ENCODE data around the gene TEX19.
"Not testable (repeated sequence)": the region's sequence is repeated elsewhere in the genome, so short reads cannot be mapped to it uniquely, and the experiment has no call there.

Gene TEX19

DNA sequence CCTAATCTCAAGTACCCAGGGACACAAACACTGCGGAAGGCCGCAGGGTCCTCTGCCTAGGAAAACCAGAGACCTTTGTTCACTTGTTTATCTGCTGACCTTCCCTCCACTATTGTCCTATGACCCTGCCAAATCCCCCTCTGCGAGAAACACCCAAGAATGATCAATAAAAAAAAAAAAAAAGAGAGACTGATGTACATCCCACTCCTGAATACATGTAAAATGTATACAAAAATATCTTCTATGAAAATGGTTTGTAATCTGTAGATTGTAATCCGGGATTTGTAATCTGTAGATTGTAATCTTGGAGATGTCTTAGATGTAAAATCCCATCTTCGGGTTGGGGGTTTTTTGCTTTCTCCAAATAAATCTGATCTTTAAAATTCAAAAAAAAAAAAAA, 18.2 kb downstream of the TEX19 start:
- DNase-seq (ENCODE audit: low spot score) = not testable (repeated sequence)

DNA sequence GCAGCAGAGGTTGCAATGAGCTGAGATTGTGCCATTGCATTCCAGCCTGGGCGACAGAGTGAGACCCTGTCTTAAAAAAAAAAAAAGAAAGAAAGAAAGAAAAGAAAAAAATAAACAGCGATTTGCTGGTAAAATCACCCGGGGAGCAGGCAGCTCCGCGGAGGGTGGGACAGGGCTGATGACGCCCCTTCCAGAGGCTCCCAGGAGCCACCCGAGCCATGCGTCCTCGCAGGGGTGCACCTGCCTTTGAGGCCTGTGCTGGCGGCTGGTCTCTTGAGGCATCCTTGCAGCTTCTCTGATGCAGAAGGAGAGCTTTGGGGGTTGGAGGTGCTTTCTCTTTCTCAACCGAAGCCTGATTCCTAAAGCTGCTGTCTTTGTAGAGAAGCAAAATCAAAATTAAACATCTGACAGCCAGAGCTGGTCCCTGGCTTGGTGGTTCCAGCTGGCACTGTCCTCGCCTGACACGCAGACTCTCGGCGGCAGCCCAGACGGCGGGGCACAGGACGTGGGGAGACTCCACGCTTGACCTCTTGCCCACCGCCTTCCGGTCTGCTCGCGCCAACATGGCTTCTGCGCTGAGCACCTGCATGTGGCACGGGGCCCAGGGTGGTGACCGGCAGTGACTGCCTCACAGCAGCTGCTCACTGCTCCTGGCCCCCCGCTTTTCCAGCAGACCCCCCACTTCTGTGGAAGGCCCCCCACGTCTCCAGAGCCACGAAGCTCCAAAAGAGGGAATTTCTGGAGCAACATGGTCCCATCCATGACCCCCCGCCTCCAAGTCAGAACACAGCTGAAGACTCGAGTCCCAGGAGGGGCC, 19.1 kb downstream of the TEX19 start:
- no peak for DNase-seq (ENCODE audit: low spot score)

DNA sequence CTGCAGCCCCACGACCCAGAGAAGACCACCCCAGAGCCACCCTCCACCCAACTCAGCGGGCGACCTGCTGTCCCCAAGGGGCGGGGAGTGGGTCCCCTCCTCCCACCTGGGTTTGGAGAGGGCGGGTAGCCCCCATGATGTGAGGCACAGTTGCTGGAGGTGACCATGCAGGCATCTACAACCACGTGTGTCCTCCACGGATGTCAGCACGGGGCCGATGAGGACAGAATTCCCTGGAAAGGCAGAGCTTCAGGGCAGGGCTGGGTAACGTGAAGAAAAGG, 19.6 kb downstream of the TEX19 start:
- DNase-seq (ENCODE audit: low spot score) = no peak

DNA sequence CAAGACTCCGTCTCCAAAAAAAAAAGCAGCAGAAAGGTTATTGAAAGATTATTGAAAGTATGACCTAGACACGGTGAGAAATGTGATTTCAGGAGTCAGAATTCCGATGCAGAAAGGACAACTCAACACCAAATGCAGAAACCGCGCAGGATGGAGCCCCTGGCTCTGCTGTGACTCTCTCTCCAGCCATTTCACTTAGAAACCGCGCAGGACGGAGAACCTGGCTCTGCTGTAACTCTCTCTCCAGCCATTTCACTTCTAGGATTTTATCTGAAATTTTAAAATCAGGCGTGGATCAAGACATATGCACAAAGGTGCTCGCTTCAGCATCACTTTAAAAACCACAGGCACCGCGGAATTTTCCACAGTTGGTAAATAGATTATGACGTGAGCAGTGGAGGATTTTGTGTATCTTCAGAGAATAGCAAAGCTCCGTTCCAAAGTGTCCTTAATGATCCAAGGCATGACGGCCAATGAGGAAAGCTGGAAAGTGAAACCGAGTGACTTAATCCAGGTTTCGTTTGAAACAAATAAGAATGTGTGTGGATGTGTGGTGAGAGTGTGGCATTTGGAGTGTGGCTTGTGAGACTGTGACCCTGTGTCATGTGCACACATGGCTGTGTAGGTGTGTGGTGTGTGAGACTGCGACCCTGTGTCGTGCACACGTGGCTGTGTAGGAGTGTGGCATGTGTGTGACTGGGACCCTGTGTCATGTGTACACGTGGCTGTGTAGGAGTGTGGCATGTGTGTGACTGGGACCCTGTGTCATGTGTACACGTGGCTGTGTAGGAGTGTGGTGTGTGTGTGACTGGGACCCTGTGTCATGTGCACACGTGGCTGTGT, 22.0 kb downstream of the TEX19 start:
- no peak for DNase-seq (ENCODE audit: low spot score)

DNA sequence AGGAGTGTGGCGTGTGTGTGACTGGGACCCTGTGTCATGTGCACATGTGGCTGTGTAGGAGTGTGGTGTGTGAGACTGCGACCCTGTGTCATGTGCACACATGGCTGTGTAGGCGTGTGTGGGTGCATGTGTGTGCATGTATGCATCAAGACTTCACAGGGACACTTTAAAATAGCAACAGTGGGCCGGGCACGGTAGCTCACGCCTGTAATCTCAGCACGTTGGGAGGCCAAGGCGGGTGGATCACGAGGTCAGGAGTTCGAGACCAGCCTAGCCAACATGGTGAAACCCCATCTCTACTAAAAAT, 22.6 kb downstream of the TEX19 start:
- not testable (repeated sequence) for DNase-seq (ENCODE audit: low spot score)

DNA sequence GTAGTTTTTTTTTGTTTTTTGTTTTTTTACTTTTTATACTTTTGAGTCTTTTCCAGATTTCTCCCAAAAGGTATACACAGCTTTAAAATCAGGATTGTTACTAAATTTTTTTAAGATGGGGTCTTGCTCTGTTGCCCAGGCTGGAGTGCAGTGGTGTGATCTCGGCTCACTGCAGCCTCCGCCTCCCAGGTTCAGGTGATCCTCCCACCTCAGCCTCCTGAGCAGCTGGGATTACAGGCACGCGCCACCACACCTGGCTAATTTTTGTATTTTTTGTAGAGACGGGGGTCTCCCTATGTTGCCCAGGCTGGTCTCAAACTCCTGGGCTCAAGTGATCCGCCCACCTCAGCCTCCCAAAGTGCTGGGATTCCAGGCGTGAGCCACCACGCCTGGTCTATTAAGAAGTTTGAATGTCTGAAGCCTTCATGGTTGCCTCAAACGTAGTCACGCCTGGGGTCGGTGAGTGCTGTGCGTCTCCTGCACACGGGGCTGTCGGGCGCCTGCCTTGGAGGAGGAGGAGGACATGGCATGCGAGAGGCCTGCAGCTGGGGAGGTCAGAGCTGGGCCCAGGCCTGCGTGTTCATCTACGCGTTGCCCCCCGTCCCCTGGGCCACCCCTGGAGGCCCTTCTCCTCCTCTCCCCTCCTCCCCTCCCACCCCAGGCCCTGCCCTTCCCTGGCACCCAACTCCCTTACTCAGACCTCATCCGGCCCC, 23.3 kb downstream of the TEX19 start:
- DNase-seq (ENCODE audit: low spot score) = not testable (repeated sequence)

DNA sequence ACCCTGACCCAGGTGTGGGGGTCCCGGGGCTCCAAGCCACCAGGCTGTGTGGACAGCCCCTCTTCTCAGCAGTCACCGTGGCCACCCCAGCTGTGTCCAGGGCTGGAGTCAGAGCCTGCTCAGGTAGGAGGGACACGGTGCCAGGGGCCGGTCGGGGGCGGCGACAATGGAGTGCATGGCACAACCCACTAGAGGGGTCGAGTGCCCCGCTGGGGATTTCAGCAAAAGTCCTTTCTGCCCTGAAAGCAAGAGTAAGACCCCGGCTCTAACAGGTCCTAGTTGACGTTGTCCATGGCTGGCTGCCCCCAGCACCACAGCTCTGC, 23.8 kb downstream of the TEX19 start:
- DNase-seq (ENCODE audit: low spot score) = no peak

DNA sequence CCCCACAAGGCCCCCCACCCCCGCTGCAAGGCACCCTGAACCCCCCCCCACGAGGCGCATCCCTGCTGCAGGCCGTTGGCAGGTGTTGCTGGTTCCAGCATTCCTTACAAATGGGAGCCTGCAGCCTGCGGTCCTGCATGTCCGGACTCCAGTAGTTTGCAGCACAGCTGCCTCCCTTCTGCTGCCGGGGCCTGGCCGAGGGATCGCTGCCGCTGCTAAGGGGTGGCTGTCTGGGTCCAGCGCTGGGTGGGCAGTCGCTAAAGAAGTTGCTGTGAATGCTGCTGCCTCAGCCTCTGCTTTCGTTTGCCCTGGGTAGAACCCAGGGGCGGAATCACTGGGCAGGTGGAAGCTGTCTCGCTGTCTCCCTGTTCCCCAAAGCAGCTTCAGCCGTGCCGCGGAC, 24.4 kb downstream of the TEX19 start:
- no peak for DNase-seq (ENCODE audit: low spot score)

DNA sequence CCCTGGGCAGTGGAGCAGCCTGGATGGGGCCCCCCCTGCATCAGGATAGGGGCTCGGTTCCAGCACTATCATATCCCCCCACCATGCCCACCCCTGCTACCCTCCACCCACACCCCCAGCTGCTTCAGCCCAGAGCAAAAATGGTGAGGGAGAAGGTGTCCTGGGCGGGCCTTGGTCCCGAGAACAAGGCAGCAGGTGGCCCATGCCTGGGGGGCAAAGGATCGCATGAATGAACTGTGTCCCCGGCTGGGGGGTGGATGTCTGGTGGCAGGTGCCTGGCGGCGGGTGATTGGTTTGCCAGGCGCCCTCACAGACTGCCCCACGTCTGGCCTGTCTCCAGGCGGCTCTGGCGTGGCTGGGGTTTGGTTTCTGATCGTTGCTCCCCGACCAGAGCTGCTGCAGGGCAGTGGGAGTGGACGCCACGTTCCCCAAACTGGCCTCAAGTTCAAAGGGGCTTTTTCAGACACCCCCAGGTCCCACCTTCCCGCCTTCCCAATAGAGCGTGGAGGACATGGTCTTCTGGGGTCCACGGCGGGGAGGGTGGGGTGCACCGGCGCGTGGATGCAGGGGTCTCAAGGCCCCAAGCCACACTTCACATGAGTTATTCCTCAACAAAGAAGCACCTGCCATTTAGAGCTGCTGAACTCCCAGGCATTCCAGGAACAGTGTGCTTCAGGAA, 25.1 kb downstream of the TEX19 start:
- DNase-seq (ENCODE audit: low spot score) = no peak

DNA sequence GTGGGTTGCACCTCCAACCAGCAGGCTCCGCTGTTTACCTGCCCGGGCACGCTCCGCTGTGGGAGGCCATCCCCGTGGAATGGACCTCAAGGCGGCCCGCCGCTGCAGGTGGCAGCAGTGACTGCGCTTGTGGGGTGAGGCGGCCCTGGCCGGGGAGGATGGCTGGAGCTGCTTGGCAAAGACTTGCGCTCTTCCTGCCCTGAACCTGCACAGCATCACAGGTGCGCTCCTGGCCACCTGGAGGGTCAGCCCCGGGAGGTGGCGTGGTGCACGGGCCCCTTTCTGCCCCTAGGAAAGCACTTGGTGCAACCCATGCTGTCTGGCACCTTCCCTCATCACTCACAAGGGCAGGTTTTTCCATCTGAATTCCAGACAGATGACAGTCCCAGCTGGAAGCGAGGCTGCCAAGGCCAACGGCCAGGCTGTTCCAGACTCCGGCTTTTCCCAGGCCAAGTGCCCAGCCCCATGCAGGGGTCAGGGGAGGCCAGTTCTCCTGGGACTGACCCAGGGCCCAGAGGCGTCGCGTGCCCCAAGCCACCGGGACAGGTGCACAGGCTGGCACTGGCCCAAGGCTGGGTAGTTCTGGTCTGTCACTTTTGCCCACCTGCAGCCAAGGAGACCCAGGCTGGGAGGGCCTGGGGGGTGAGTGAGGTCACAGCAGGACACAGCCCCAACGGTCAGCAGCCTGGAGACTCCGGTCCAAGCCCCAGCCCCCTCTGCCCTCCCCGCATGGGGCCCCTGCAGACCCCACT, 25.9 kb downstream of the TEX19 start:
- no peak for DNase-seq (ENCODE audit: low spot score)

DNA sequence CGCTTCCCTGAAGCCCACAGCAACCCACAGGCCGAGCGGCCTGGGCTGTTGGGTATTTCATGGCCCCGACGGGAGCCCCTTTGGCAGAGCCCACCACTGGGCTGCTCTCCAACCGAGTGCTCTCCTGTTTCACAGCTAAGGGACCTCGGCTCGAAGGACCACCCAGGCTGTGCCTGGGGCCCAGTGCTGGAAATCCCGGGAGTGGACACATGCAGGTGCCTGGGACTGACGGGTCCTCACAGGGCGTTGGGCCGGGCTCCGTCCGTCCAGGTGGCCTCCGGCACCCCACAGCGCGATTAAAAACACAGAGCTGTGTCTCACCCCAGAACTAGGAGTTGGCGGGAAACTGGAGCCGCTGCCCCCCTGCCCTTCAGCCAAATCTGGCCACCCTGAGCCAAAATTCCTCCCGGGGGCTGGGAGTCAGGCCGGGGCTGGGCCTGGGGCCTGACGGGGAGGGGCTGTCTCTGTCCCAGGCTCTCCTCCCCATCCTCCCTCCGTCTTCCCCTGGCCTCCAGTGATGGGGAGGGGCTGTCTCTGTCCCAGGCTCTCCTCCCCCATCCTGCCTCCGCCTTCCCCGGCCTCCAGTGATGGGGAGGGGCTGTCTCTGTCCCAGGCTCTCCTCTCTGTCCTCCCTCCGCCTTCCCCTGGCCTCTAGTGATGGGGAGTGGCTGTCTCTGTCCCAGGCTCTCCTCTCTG, 26.7 kb downstream of the TEX19 start:
- DNase-seq (ENCODE audit: low spot score) = no peak

DNA sequence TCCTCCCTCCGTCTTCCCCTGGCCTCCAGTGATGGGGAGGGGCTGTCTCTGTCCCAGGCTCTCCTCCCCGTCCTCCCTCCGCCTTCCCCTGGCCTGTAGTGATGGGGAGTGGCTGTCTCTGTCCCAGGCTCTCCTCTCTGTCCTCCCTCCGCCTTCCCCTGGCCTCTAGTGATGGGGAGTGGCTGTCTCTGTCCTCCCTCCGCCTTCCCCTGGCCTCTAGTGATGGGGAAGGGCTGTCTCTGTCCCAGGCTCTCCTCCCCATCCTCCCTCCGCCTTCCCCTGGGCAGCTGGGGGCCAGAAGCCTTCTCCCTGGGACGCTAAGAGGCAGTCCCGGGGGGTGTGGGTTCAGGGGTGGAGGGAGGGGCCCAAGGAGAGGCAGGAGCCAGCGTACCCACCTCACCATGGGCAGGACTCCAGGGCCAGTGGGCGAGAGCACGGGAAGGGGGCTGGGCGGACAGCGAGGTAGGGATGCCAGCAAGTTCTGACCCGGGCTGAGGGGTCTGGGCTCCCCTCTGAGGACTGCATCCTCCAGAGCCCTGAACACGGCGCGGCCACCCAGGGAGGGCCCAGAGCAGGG, 27.3 kb downstream of the TEX19 start:
- DNase-seq (ENCODE audit: low spot score) = no peak

DNA sequence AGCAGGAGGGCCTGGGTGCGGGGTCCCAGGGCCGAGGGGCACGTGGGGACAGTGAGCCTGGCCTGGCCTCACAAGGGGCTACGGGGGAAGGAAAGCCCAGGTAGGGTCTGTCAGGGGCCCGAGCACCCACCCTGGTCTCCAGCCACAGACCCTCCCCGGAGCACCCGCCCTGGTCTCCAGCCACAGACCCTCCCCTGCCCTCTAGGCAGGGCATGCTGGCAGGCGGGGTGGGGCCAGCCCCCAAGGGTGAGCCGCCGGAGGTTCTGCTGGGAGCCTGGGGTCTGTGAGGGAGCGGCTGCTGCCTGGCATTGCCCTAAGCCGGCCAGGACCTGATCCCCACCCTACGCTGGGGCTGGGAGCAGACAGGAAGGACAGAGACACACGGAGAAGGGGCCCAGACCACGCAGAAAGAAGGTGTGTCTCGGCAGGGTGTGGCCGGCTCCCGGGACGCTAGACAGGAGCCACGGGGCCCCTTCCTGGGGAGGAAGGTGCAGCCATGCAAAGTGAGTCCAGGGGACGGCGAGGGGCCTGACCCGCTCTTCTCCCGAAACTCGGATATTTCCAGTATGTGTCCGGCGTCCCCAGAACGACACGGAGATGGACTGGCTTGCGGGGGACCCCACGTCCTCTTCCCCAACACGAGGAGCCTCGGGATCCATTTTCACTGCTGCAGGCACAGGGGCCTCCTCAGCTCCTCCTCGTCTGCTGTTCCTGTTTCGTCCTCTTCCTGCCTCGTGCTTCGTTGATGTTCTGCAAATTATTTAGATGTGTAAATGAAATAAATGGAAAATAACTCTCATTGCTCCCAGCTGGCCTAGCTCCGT, 28.0 kb downstream of the TEX19 start:
- DNase-seq (ENCODE audit: low spot score) = no peak

DNA sequence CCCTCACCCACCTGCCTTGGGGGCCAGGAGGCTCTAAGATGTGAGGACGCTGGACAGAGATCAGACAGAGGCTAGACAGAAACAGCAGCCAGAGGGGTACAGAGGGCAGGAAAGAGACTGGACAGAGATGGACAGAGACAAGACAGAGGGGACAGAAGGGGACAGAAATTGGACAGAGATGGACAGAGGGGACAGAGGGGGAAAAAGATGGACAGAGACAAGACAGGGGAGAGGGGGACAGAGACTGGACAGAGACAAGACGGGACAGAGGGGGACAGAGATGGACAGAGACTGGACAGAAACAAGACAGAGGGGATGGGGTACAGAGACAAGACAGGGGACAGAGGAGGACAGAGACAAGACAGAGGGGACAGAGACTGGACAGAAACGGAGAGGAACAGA, 28.7 kb downstream of the TEX19 start:
- no peak for DNase-seq (ENCODE audit: low spot score)

DNA sequence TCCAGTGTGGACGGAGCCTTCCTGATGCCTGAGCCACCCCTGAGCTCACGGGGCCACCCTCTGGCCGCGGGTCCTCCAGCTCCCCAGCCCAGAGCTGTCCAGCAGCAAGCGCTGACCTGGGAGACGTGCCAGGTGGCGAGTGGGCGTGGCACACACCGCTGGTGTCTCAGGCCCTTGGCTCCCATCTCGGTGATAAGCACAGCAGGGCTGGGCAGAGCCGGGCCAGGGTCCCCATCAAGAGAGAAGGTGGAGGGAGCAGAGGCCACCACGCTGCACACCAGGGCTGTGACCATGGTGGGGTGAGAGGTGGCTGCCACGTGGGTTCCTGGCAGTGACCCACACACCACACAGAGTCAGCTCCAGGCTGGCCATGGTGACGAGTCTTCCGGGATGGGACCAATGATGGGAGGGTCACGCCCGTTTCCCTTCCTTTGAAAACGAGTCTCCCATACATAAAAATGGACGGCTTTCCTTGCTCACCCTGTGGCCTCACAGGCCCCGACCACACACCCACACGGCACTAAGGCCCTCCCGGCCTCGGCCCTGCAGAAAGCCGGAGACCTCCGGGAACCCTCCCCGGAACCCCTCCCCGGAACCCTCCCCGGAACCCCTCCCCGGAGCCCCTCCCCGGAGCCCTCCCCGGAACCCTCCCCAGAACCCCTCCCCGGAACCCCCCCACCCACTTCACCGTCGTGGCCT, 29.3 kb downstream of the TEX19 start:
- no peak for DNase-seq (ENCODE audit: low spot score)

DNA sequence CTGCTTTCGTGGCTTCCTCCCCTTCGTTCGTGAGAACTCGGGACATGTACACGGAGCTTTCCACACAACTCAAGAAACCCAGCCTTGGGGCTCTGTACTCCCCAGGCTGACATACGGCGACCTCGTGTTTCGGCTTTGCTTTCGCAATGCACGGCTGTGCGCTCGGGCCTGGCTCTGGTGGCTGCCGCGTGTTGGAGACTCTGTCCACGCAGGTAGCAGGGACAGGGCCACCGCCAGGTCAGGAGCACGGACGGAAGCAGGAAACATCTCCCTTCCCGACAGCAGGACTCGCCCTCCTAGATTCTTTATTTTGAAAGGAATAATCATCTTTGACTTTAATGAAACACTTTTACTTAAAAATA, 29.9 kb downstream of the TEX19 start:
- DNase-seq (ENCODE audit: low spot score) = no peak

DNA sequence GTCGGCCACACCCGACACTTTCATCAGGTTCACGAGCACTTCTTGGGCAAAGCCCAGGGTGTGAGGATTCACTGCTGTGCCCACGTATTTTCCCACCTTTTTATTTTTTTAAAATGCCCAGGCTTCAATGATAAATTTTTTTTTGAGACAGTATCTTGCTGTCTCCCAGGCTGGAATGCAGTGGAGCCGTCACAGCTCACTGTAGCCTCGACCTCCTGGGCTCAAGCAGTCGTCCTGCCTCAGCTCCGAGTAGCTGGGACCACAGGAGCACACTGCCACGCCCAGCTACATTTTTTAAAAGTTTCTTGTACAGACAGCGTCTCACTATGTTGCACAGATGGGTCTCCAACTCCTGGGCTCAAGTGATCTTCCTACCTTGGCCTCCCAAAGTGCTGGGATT, 30.3 kb downstream of the TEX19 start:
- no peak for DNase-seq (ENCODE audit: low spot score)

DNA sequence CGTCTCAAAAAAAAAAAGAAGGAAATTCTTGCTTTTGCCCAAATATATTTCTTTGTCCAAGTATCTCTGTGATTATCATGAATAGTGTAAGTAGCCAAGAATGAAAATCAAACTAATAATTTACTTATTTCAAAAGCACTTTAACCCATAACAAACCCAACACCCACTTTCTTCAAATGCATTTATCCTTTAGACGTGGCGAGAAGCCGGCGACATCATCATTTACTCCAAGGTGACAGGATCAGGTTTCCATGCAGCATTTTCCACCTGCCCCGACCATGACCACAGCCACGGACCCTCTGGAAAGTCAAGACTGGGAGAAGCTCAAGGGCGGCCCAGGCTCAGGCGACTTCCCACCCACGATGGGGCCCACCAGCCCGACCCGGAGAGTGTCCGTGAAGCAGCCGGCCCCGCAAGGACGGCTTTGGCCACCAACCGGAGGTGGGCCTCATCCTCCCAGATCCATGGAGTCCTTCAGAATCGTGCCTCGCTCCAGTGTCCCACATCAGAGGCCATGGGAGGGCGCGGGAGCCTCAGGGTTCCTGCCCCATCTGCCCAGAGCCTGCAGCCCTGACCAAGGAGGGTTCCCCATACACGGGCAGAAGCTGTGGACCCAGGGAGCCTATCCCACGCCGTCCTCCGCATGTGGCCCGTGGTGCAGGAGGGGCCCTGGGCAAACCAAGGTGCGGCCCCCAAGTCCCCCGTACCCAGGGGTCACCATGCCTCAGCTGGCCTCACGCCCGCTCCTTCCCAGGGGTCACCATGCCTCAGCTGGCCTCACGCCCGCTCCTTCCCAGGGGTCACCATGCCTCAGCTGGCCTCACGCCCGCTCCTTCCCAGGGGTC, 31.2 kb downstream of the TEX19 start:
- no peak for DNase-seq (ENCODE audit: low spot score)
